Endothelial cell of umbilical vein (primary cell): ENCODE measurements around the gene CELF2. TPM values are rescaled to one million over a fixed set of nuclear protein-coding genes. Genes with fewer than 3 reads are reported as not detected.

ENCODE experiments used
- BruUV-seq: library from RNA; stranded (reverse); fragments of 400-500 nt; replicated peaks from 2 replicates; lab custom pipeline; 2021; lab: Mats Ljungman, UMichigan
- CTCF ChIA-PET: fragments of 300-600, 350-600 bp; sonication (Branson Sonifier 250); formaldehyde crosslinking; loops from one replicate; lab custom pipeline; 2021; ENCODE audit warnings: antibody characterized with exemption, inconsistent platforms; lab: Charles Lee
- POLR2A ChIA-PET: fragments of 300-600, 350-600 bp; sonication (Branson Sonifier 250); formaldehyde crosslinking; loops from one replicate; lab custom pipeline; 2021; ENCODE audit warnings: antibody characterized with exemption, inconsistent platforms; lab: Charles Lee
- DNase-seq: peaks from one replicate; pipeline ENCODE4 v3.0.0-alpha.2; 2011; ENCODE audit warnings: low read depth, low spot score
- FAIRE-seq: peaks from 2 replicates; lab custom pipeline; 2011; peaks lifted over from hg19 to GRCh38; lab: Jason Lieb, UNC
- H2AFZ ChIP-seq: 2 replicates; pipeline ENCODE4 v1.6.0; 2012; ENCODE audit warnings: low read depth, low read length, control low read depth, inconsistent platforms
- H3K27ac ChIP-seq: 2 replicates; pipeline ENCODE4 v1.5.1; 2011; ENCODE audit warnings: low read depth, mild to moderate bottlenecking, control low read depth, low read length, moderate library complexity; ENCODE audit not compliant: insufficient read depth
- H3K27me3 ChIP-seq, 2 experiments: 2 replicates each; pipeline versions ENCODE4 v1.6.0 to v1.6.1; 2011; ENCODE audit warnings: low read length in 2 of 2, mixed read lengths in 1 of 2; ENCODE audit not compliant: control insufficient read depth in 2 of 2, insufficient read depth in 2 of 2
- H3K36me3 ChIP-seq, 2 experiments: 2 replicates in 1 of 2; 3 replicates in 1 of 2; pipeline ENCODE4 v1.5.1; 2011; ENCODE audit warnings: low read length in 2 of 2, mild to moderate bottlenecking in 1 of 2, moderate library complexity in 1 of 2; ENCODE audit not compliant: control insufficient read depth in 2 of 2, insufficient read depth in 2 of 2; ENCODE audit errors: extremely low read depth in 1 of 2
- H3K4me1 ChIP-seq: 3 replicates; pipeline ENCODE4 v1.5.1; 2011; ENCODE audit warnings: mild to moderate bottlenecking, low read length; ENCODE audit not compliant: control insufficient read depth, insufficient read depth; ENCODE audit errors: extremely low read depth
- H3K4me2 ChIP-seq: 2 replicates; pipeline ENCODE4 v1.6.1; 2011; ENCODE audit warnings: low read length, control low read depth, mixed read lengths; ENCODE audit not compliant: insufficient read depth
- H3K4me3 ChIP-seq, 3 experiments: fragments of 200-600 bp in 1 of 3; sonication (generic), shearing (Covaris generic) in 1 of 3; replicated peaks in 1 of 3; 2 replicates each; pipeline ENCODE4 v1.5.1; 2011 to 2016; ENCODE audit warnings: control low read depth in 3 of 3, low read length in 3 of 3, mild to moderate bottlenecking in 2 of 3, inconsistent platforms in 1 of 3, low read depth in 1 of 3, moderate library complexity in 1 of 3; ENCODE audit not compliant: insufficient read depth in 1 of 3
- H3K79me2 ChIP-seq: 2 replicates; pipeline ENCODE4 v1.6.0; 2012; ENCODE audit warnings: low read length, inconsistent platforms; ENCODE audit not compliant: control insufficient read depth, insufficient read depth
- H3K9ac ChIP-seq: replicated peaks from 2 replicates; pipeline ENCODE3; 2011; ENCODE audit warnings: low read length, control low read depth; ENCODE audit not compliant: insufficient read depth; ENCODE audit errors: extremely low read depth
- H3K9me1 ChIP-seq: replicated peaks from 3 replicates; pipeline ENCODE4 v1.6.0; 2011; ENCODE audit warnings: mild to moderate bottlenecking, low read length; ENCODE audit not compliant: control insufficient read depth, insufficient read depth; ENCODE audit errors: extremely low read depth
- H3K9me3 ChIP-seq: replicated peaks from 2 replicates; pipeline ENCODE4 v1.5.1; 2012; ENCODE audit warnings: low read length, inconsistent platforms; ENCODE audit not compliant: control insufficient read depth, insufficient read depth
- H4K20me1 ChIP-seq: replicated peaks from 2 replicates; pipeline ENCODE3; 2011; ENCODE audit warnings: mild to moderate bottlenecking, low read length; ENCODE audit not compliant: control insufficient read depth, insufficient read depth; ENCODE audit errors: extremely low read depth
- CTCF ChIP-seq, 2 donors: IDR thresholded peaks; 1 replicate in 1 of 2; 2 replicates in 1 of 2; pipeline ENCODE4 v1.5.1; 2011; ENCODE audit warnings: low read length in 2 of 2, mild to moderate bottlenecking in 2 of 2, moderate library complexity in 2 of 2, control low read depth in 1 of 2, inconsistent platforms in 1 of 2, low read depth in 1 of 2; ENCODE audit not compliant: insufficient read depth in 1 of 2; ENCODE audit errors: extremely low read depth in 1 of 2
- EZH2 ChIP-seq: IDR thresholded peaks from 2 replicates; pipeline ENCODE4 v1.6.1; 2012; ENCODE audit warnings: borderline replicate concordance, low read depth, mild to moderate bottlenecking, moderate library complexity, low read length, inconsistent platforms; ENCODE audit not compliant: severe bottlenecking
- FOS ChIP-seq: IDR thresholded peaks from 2 replicates; pipeline ENCODE4 v1.6.1; 2011; ENCODE audit warnings: mild to moderate bottlenecking, low read length, moderate library complexity, borderline replicate concordance; ENCODE audit not compliant: insufficient read depth
- GATA2 ChIP-seq: IDR thresholded peaks from 2 replicates; pipeline ENCODE4 v1.7.0; 2011; ENCODE audit warnings: low read depth, mild to moderate bottlenecking, moderate library complexity, mixed read lengths, low read length; ENCODE audit not compliant: insufficient read length, insufficient read depth
- JUN ChIP-seq: IDR thresholded peaks from 2 replicates; pipeline ENCODE4 v1.6.1; 2011; ENCODE audit warnings: borderline replicate concordance, low read depth; ENCODE audit not compliant: insufficient read length, insufficient read depth
- MAX ChIP-seq: IDR thresholded peaks from 2 replicates; pipeline ENCODE4 v1.6.1; 2011; ENCODE audit not compliant: insufficient read depth, insufficient read length
- MYC ChIP-seq: IDR thresholded peaks from one replicate; pipeline ENCODE4 v1.6.1; 2011; ENCODE audit warnings: mild to moderate bottlenecking, low read depth, low read length
- POLR2A ChIP-seq: IDR thresholded peaks from 2 replicates; pipeline ENCODE4 v1.6.1; 2012; ENCODE audit warnings: low read depth, mild to moderate bottlenecking, control low read depth, low read length
- POLR2AphosphoS5 ChIP-seq: IDR thresholded peaks from 2 replicates; pipeline ENCODE4 v1.6.1; 2012; ENCODE audit warnings: low read depth, mild to moderate bottlenecking, control low read depth, low read length, moderate library complexity; ENCODE audit not compliant: insufficient read depth
- dilution Hi-C: fragments of 300-500 bp; cut with MboI; formaldehyde crosslinking; loops from one replicate; pipeline ENCODE4 v1.15.0; 2019; ENCODE audit warnings: low sequenced_read_pairs; ENCODE audit not compliant: extremely low pct_ligation_motif_present
- intact Hi-C: fragments of 100-400 bp; cut with micrococcal nuclease; formaldehyde crosslinking; loops from one replicate; pipeline ENCODE4 v1.10.0; 2022
- polyA plus RNA-seq, 4 experiments: library from polyadenylated mRNA; depleted of rRNA in 3 of 4; stranded (reverse) in 3 of 4; unstranded in 1 of 4; fragments of >200 nt; gene quantifications; 2 replicates each; pipeline versions ENCODE4 v1.2.1 to v1.2.3, GENCODE V29; 2011 to 2012; ENCODE audit warnings: missing spikeins in 1 of 4
- total RNA-seq: library from RNA; stranded (reverse); gene quantifications from 2 replicates; pipeline ENCODE4 v1.2.3, GENCODE V29; 2021

The CELF2 gene
- total and polyA plus RNA-seq, 2 donors (not counting 3 experiments of a cell fraction or from before 2014, with no cell fraction given): 21.6 to 42.6 TPM

GRCh38 chr10:11191190-11191589 lies 173.5 kb downstream of the CELF2 start:
- intact Hi-C loops (no loop called here), dilution Hi-C loops (no loop called here)
- Histone ChIP-seq H3K27me3 (no peaks in the 10 kb centered on the region), H3K79me2 (no peaks in the 10 kb centered on the region), H3K9me1 (no peaks in the 10 kb centered on the region), H3K4me1 (no peaks in the 10 kb centered on the region), H3K4me2 (no peak overlapping the region), H3K27ac (no peak overlapping the region), H3K9me3 (no peaks in the 10 kb centered on the region), H3K36me3 (no peaks in the 10 kb centered on the region), H3K9ac (no peak overlapping the region), H4K20me1 (no peaks in the 10 kb centered on the region), H2AFZ (no peak overlapping the region), H3K4me3 (no peak overlapping the region)
- no peak for TF ChIP-seq FOS
- no peak for TF ChIP-seq GATA2
- no peak for TF ChIP-seq MYC
- no peak for TF ChIP-seq POLR2A
- TF ChIP-seq MAX: no peak
- TF ChIP-seq POLR2AphosphoS5: no peak
- no peak for TF ChIP-seq EZH2
- ChIA-PET POLR2A (no interaction called here), CTCF (interaction anchor here (0.7 kb wide), 1 partner anchor 12 kb away, joined by 5 read pairs; no protein-coding TSS in a partner anchor)
- BruUV-seq: no TSS peak
- no peak for DNase-seq
- FAIRE-seq: no peak

- no peaks in the 10 kb centered on the region for H3K4me1 ChIP-seq
- H3K4me2 ChIP-seq: no peak overlapping the region
- H2AFZ ChIP-seq: no peak overlapping the region
- intact Hi-C loops (no loop called here), dilution Hi-C loops (no loop called here)
- DNase-seq: no peak
- no peaks in the 10 kb centered on the region for H4K20me1 ChIP-seq
- no peaks in the 10 kb centered on the region for H3K27me3 ChIP-seq
- H3K9ac ChIP-seq: no peak overlapping the region
- ChIA-PET POLR2A (no interaction called here), CTCF (no interaction called here)
- H3K9me1 ChIP-seq: no peaks in the 10 kb centered on the region
- no peak overlapping the region for H3K27ac ChIP-seq
- no peaks in the 10 kb centered on the region for H3K79me2 ChIP-seq
- H3K4me3 ChIP-seq: no peak overlapping the region
- TF ChIP-seq MAX: no peak
- TF ChIP-seq CTCF (IDR thresholded peaks at IDR 0.05; ENCODE audit: extremely low read depth in 1 of 2, insufficient read depth in 1 of 2, low read depth in 1 of 2, low read length in 2 of 2): no peak
- TF ChIP-seq GATA2: no peak
- TF ChIP-seq POLR2AphosphoS5: no peak
- TF ChIP-seq FOS: no peak
- no peak for TF ChIP-seq POLR2A
- TF ChIP-seq MYC: no peak
- TF ChIP-seq EZH2: no peak
- no peak for TF ChIP-seq JUN
- no peaks in the 10 kb centered on the region for H3K36me3 ChIP-seq
- BruUV-seq: no TSS peak
- H3K9me3 ChIP-seq: no peaks in the 10 kb centered on the region
- no peak for FAIRE-seq
These were observed 174.0 kb downstream of the CELF2 start for GRCh38 chr10:11191678-11192077.
